Activated CD4-positive, alpha-beta T cell treated with anti-CD3 and anti-CD28 coated beads for 36 hours (primary cell): ENCODE data around the gene UGT1A9. TPM values are rescaled to one million over a fixed set of nuclear protein-coding genes. Genes with fewer than 3 reads are reported as not detected.
"Not testable (repeated sequence)": the region's sequence is repeated elsewhere in the genome, so short reads cannot be mapped to it uniquely, and the experiment has no call there.

ENCODE experiments used
- ATAC-seq: fragments of 200-7000 bp; cut with Tn5 transposase; one replicate; pipeline ENCODE4 v1.10.0; 2021; ENCODE audit warnings: mild to moderate bottlenecking, moderate library complexity
- CTCF ChIA-PET: fragments of 350-600 bp; sonication (Branson Sonifier 250); formaldehyde crosslinking; loops from one replicate; lab custom pipeline; 2021; ENCODE audit warnings: antibody characterized with exemption; lab: Charles Lee
- POLR2A ChIA-PET: fragments of 350-600 bp; sonication (Branson Sonifier 250); formaldehyde crosslinking; loops from one replicate; lab custom pipeline; 2021; ENCODE audit warnings: antibody characterized with exemption, inconsistent platforms; lab: Charles Lee
- DNase-seq: peaks from one replicate; pipeline ENCODE4 v3.0.0-alpha.2; 2020
- H3K27ac Mint-ChIP-seq: one replicate; pipeline ENCODE4 v1.8.0; 2021; ENCODE audit warnings: mixed read lengths
- H3K27me3 Mint-ChIP-seq: one replicate; pipeline ENCODE4 v1.8.0; 2021; ENCODE audit warnings: mixed read lengths
- H3K36me3 Mint-ChIP-seq: one replicate; pipeline ENCODE4 v1.8.0; 2021; ENCODE audit warnings: low read depth, mixed read lengths
- H3K4me1 Mint-ChIP-seq: one replicate; pipeline ENCODE4 v1.8.0; 2021; ENCODE audit warnings: mixed read lengths
- H3K4me3 Mint-ChIP-seq: one replicate; pipeline ENCODE4 v1.8.0; 2021; ENCODE audit warnings: mild to moderate bottlenecking, moderate library complexity, mixed read lengths
- H3K9me3 Mint-ChIP-seq: one replicate; pipeline ENCODE4 v1.8.0; 2021; ENCODE audit warnings: low read depth, mixed read lengths
- intact Hi-C, 2 experiments: fragments of 100-400 bp; cut with DNase I in 1 of 2; cut with micrococcal nuclease in 1 of 2; formaldehyde crosslinking; loops; one replicate each; pipeline versions ENCODE4 v1.14.2 to v1.15.1; 2022 to 2024; cut with DNase I, micrococcal nuclease
- total RNA-seq, 2 experiments: library from RNA; stranded (reverse); gene quantifications; one replicate each; pipeline ENCODE4 v1.2.3, GENCODE V29; 2021

UGT1A9 gene
- total RNA-seq, 2 experiments from 2014 or later = not detected

DNA sequence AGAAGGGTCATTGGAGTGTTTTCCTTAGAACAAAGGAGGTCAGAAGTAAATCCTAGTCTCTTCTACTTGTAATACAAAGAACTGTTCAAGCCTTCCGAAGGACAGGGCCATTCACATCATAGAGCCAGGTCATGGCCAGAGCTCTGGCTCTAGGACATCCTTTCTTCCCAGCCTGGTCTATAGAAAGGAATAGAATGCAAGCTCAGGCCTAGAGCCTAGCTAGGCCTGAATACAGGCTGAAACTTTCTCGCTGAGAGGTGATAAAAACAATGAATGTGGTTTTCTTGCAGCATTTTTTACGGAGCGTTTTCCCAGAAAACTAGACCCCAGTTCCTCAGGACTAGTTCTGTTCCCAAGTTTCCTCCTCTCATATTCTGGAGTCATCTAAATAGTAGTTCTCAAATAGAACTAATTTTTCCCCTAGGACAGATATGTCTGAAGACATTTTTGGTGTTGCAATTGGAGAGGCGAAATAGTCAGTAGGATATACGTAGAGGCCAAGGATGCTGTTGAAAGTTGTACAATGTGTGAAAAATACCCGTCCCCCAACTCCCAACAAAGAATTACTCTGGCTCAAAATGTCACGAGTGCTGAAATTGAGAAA lies 27.8 kb downstream of the UGT1A9 start:
- no peaks in the 10 kb centered on the region for H3K4me1 Mint-ChIP-seq
- ChIA-PET CTCF (no interaction called here), POLR2A (no interaction called here)
- ATAC-seq (no peak), DNase-seq (no peak)
- no peak overlapping the region for H3K27ac Mint-ChIP-seq
- H3K4me3 Mint-ChIP-seq = no peak overlapping the region
- peaks cover 3% of the 10 kb centered on the region for H3K9me3 Mint-ChIP-seq
- intact Hi-C loops = no loop called here
- H3K27me3 Mint-ChIP-seq = no peaks in the 10 kb centered on the region
- no peaks in the 10 kb centered on the region for H3K36me3 Mint-ChIP-seq

DNA sequence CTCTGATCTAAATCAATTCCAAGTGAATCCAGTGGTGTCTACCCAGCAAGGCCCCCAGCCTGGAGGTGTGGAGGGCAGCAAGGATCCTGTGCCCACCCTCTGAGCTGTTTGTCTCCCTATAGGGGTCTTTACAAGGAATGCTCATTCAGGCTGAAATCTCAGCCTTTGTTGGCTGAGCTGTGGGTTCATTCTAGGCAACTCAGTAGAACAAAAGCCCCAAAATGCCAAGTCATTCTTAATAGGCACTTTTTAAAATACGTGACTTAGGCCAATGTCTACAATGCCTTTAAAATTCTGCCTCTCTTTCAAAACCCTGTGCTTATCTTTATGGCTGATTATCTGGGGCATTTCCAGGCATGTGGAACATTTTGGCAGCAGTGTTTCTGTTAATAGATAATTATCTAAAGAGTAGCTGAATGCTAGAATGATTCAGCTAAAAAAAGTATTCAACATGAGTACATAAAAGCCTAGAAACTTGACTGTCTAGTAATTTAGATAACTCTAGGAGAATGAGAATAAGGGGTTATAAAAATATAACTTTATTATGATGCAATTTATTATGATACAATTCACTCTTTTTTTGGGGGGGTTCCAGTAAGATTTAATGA lies 28.4 kb downstream of the UGT1A9 start:
- no peaks in the 10 kb centered on the region for H3K36me3 Mint-ChIP-seq
- intact Hi-C loops = no loop called here
- ChIA-PET POLR2A (no interaction called here), CTCF (no interaction called here)
- peaks cover 3% of the 10 kb centered on the region for H3K9me3 Mint-ChIP-seq
- H3K27me3 Mint-ChIP-seq = no peaks in the 10 kb centered on the region
- no peaks in the 10 kb centered on the region for H3K4me1 Mint-ChIP-seq
- DNase-seq (no peak), ATAC-seq (no peak)
- no peak overlapping the region for H3K27ac Mint-ChIP-seq
- H3K4me3 Mint-ChIP-seq = no peak overlapping the region

GRCh38 chr2:233700842-233701241 lies 29.1 kb downstream of the UGT1A9 start:
- H3K4me1 Mint-ChIP-seq, CTCF ChIA-PET, ATAC-seq: not testable (repeated sequence)

DNA sequence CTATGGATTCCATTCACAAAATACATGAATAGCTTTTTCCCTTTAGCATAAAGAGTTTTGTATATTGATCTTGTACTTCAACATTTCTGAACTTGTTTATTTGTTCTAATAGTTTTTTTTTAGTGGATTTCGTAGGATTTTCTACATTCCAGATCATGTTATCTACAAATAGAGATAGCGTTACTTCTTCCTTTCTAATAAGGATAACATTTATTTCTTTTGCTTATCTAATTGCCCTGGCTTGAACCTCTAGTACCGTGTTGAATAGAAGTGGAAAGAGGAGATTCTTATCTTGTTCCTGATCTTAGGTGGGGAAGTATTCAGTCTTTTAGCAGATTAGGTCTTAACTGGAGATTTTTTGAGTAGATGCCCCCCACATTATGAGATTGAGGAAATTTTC lies 30.5 kb downstream of the UGT1A9 start:
- ChIA-PET POLR2A (no interaction called here), CTCF (interaction anchor here (0.6 kb wide), 1 partner anchor 9 kb away, joined by 3 read pairs; no protein-coding TSS in a partner anchor)
- DNase-seq (no peak), ATAC-seq (no peak)
- Mint-ChIP-seq H3K36me3 (no peaks in the 10 kb centered on the region), H3K4me3 (no peak overlapping the region), H3K27ac (no peak overlapping the region), H3K9me3 (peaks cover 3% of the 10 kb centered on the region), H3K4me1 (no peaks in the 10 kb centered on the region), H3K27me3 (peaks cover 2% of the 10 kb centered on the region)
- intact Hi-C loops = no loop called here

More at GRCh38 chr2:233700842-233701241, 29.1 kb downstream of the UGT1A9 start:
- DNase-seq, H3K4me3 Mint-ChIP-seq, H3K9me3 Mint-ChIP-seq, H3K27ac Mint-ChIP-seq, H3K36me3 Mint-ChIP-seq, H3K27me3 Mint-ChIP-seq, POLR2A ChIA-PET, intact Hi-C loops: not testable (repeated sequence)

- H3K27ac Mint-ChIP-seq = no peak overlapping the region
- no peak for DNase-seq
- H3K9me3 Mint-ChIP-seq = peaks cover 3% of the 10 kb centered on the region
- POLR2A ChIA-PET = no interaction called here
- H3K36me3 Mint-ChIP-seq = no peaks in the 10 kb centered on the region
- CTCF ChIA-PET = interaction anchor here (1.0 kb wide), 1 partner anchor 9 kb away, joined by 3 read pairs; no protein-coding TSS in a partner anchor
- H3K4me1 Mint-ChIP-seq = no peaks in the 10 kb centered on the region
- H3K4me3 Mint-ChIP-seq = no peak overlapping the region
- intact Hi-C loops = no loop called here
- H3K27me3 Mint-ChIP-seq = peaks cover 8% of the 10 kb centered on the region
- no peak for ATAC-seq
Observed at GRCh38 chr2:233705911-233706506, 34.3 kb downstream of the UGT1A9 start.

DNA sequence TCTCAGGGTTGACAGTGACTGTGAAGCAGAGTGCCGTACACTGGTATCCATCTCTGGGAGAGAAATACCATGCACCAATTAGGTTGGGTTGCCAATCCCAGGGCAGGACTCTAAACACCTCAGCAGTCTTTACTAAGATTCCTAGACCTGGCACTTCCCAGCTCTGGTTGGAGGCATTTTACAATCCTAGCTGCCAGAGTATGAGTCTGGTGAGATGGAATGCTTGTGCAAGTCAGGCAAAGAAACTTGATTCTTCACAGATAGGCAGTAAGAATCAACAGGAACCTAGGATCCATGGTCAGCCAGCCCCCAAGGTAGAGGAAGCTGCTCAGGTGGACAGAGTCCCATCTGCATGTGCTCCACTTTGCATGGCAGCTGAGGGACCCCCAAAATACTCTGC lies 35.0 kb downstream of the UGT1A9 start:
- H3K27me3 Mint-ChIP-seq = peaks cover 12% of the 10 kb centered on the region
- H3K36me3 Mint-ChIP-seq = no peaks in the 10 kb centered on the region
- ChIA-PET CTCF (interaction anchor here (0.6 to 0.7 kb wide), 2 partner anchors 195 to 854 kb away, joined by 3 read pairs; no protein-coding TSS in a partner anchor), POLR2A (no interaction called here)
- no peak overlapping the region for H3K27ac Mint-ChIP-seq
- peaks cover 3% of the 10 kb centered on the region for H3K9me3 Mint-ChIP-seq
- ATAC-seq (no peak), DNase-seq (no peak)
- intact Hi-C loops = no loop called here
- no peaks in the 10 kb centered on the region for H3K4me1 Mint-ChIP-seq
- no peak overlapping the region for H3K4me3 Mint-ChIP-seq

DNA sequence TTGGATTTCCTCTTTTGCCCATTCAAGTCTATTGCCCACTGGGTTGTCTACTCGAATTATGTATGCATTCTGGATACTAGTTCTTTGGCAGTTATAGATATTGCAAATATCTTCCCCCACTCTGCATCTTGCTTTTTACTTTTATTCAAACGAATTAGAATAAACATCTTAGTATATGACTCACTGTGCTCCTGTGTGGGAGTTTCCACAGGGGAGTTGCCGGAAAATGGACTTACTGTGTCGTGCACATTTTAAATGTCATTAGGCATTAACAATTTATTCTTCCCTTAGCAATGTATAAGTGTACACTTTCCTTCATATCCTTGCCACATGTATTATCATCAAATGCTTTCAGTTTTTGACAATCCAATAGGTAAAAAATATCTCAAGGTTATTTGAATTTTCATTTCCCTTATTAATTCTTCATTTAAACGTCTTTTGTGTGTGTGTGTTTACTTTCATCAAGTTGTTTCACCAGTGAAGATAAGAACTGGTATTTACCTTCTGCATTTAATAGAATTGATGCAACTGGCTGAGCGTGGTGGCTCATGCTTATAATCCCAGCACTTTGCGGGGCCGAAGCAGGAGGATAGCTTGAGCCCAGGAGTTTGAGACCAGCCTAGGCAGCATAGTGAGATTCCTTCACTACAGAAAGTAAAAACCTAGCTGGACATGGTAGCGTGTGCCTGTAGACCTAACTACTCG lies 36.4 kb downstream of the UGT1A9 start:
- H3K4me3 Mint-ChIP-seq = no peak overlapping the region

DNA sequence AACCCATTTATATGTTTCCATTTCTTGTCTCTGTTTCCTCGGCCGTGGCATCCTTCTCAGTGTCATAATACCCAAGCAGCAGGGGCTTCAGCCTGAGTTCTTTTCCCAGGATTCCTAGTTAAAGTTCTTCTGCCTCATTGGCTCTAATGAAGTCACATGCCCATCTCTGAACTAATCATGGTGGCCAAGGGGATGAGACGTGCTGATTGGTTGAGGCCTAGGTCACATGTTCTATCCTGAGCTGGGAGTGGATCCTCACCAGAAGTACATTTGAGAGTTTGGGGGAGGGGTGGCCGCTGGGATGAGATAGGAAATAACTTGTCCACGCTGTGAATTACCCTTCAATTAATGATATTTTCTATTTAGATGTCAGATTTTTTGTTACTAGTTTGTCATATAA lies 37.2 kb downstream of the UGT1A9 start:
- Mint-ChIP-seq H3K9me3 (peaks cover 3% of the 10 kb centered on the region), H3K4me3 (no peak overlapping the region), H3K4me1 (no peaks in the 10 kb centered on the region), H3K27me3 (peaks cover 19% of the 10 kb centered on the region), H3K27ac (no peak overlapping the region), H3K36me3 (no peaks in the 10 kb centered on the region)
- ATAC-seq (no peak), DNase-seq (no peak)
- intact Hi-C loops = no loop called here
- ChIA-PET POLR2A (no interaction called here), CTCF (interaction anchor here (0.6 to 0.8 kb wide), 2 partner anchors 24 to 436 kb away, joined by 3 read pairs; no protein-coding TSS in a partner anchor)

More for the DNA sequence above, 36.4 kb downstream of the UGT1A9 start:
- H3K27me3 Mint-ChIP-seq = peaks cover 17% of the 10 kb centered on the region
- ATAC-seq (no peak), DNase-seq (no peak)
- ChIA-PET POLR2A (no interaction called here), CTCF (no interaction called here)
- H3K9me3 Mint-ChIP-seq = peaks cover 3% of the 10 kb centered on the region
- intact Hi-C loops = no loop called here
- H3K4me1 Mint-ChIP-seq = no peaks in the 10 kb centered on the region
- no peaks in the 10 kb centered on the region for H3K36me3 Mint-ChIP-seq
- no peak overlapping the region for H3K27ac Mint-ChIP-seq

GRCh38 chr2:233711312-233712008 lies 39.8 kb downstream of the UGT1A9 start:
- Mint-ChIP-seq H3K27ac (no peak overlapping the region), H3K9me3 (no peaks in the 10 kb centered on the region)
- intact Hi-C loops = loop anchor here (1.0 to 10.0 kb wide), 4 partner anchors 307 to 1105 kb away; partner anchors contain the start of gene SAG (in 1 of the 2)

GRCh38 chr2:233712611-233713261 lies 41.0 kb downstream of the UGT1A9 start, which contains the start of gene UGT1A5:
Gene UGT1A5, plus strand, starts transcription at chr2:233712907. Its CDS starts 85 bp downstream, at chr2:233712992.
- Mint-ChIP-seq H3K4me1 (no peaks in the 10 kb centered on the region), H3K27me3 (peaks cover 22% of the 10 kb centered on the region), H3K4me3 (no peak within 1 kb of the TSS), H3K27ac (no peak within 1 kb of the TSS), H3K9me3 (no peaks in the 10 kb centered on the region), H3K36me3 (no peaks in the 10 kb centered on the region)
- ChIA-PET CTCF (interaction anchor here (0.6 kb wide), 1 partner anchor 61 kb away, joined by 3 read pairs; no protein-coding TSS in a partner anchor), POLR2A (no interaction called here)
- intact Hi-C loops = loop anchor here (5.0 to 10.0 kb wide), 2 partner anchors 310 to 408 kb away; partner anchors contain the start of gene SAG (in 1 of the 2)
- ATAC-seq = no peak
- no peak for DNase-seq

More at GRCh38 chr2:233711312-233712008, 39.8 kb downstream of the UGT1A9 start:
- DNase-seq (peak; percentile 86), ATAC-seq (peak; percentile 61)
- Mint-ChIP-seq H3K36me3 (no peaks in the 10 kb centered on the region), H3K4me1 (no peaks in the 10 kb centered on the region), H3K4me3 (no peak overlapping the region), H3K27me3 (peaks cover 25% of the 10 kb centered on the region)
- CTCF ChIA-PET = interaction anchor here (0.7 to 1.4 kb wide), 3 partner anchors 9 to 571 kb away, joined by 3 to 6 read pairs (median 3); no protein-coding TSS in a partner anchor
- POLR2A ChIA-PET = no interaction called here
